HG02759 (cell line): Measurements from ENCODE around the gene HSD11B1L.
"Not testable (repeated sequence)": the region's sequence is repeated elsewhere in the genome, so short reads cannot be mapped to it uniquely, and the experiment has no call there.

Experiments
- ATAC-seq: cut with Tn5 transposase; IDR thresholded peaks from one replicate; pipeline ENCODE4 v1.9.1; 2021; ENCODE audit warnings: mild to moderate bottlenecking, moderate library complexity; ENCODE audit not compliant: unreplicated experiment

HSD11B1L gene

DNA sequence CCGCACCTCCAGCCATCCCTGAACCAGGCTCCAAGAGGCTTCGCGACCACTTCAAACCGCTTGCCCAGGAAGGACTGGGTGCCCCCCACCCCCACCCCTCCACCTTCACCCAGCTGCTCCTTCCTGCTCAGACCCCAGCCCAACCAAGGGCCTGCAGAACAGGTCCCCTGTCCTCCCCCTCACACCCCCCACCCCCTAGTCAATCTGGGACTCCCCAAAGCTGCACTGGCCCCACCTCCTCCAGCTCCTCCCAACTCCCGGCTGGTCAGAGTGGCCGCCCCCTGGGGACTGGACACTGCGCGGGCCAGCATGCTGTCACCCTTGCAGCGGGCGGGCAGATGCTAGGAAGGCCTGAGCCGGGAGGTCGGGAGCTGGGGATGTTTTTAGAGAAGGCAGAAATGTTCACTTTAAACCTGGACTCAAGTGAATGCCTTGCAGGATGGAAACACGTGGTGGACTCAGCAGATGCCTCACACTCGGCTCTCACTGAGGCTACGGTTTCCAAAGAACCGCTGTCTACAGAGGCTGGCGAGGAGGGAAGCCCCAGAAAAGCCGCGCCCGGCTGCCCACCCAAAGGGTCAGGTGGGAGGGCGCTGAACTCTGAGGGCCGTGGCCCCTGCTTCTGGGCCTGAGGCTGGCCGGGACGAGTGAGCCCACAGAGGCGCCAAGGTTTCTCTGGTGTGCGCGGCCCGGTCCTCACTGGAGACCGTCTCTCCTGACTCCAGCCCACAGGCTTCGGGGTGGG, 17.2 kb downstream of the HSD11B1L start:
- ATAC-seq, result no peak

DNA sequence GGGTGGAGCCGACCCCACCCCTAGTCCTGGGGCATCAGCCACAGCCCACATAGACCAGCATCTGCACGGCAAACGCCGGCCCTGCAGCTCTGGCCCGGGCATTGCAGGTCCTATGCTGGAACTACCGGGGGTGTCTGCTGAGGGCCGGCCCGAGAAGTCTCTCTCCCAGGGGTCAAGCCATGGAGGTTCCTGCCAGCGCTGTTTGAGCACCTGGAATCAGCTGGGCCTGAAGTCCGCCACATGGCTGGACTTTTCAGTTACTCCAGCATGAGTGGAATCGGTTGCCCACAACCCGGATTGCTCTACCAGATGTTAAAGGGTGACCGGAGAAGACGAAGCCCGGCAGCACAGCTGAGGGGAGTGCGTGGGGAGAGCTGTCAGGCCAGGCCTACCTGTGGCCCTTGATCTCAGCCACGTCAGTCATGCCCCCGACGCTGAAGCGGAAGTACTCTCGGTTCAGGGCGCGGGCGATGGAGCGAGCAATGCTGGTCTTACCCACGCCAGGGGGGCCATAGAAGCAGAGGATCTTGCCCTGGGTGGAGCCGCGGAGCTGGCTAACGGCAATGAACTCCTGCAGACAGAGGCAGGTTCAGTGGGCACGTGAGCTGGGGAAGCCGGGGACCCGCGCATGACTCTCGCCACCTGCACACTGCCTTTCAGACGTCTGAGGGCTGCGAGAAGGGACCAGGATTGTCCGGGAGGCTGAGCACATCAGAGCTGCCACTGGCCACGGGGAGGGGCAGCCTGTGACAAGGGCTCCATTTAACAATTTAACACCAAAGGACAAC, 18.0 kb downstream of the HSD11B1L start:
- no peak for ATAC-seq

- ATAC-seq, result no peak
Measured at GRCh38 chr19:5700455-5701092, 19.7 kb downstream of the HSD11B1L start.

- not testable (repeated sequence) for ATAC-seq
Measured at GRCh38 chr19:5702053-5702410, 21.2 kb downstream of the HSD11B1L start.

- no peak for ATAC-seq
Measured at GRCh38 chr19:5703819-5704818, 23.3 kb downstream of the HSD11B1L start.

DNA sequence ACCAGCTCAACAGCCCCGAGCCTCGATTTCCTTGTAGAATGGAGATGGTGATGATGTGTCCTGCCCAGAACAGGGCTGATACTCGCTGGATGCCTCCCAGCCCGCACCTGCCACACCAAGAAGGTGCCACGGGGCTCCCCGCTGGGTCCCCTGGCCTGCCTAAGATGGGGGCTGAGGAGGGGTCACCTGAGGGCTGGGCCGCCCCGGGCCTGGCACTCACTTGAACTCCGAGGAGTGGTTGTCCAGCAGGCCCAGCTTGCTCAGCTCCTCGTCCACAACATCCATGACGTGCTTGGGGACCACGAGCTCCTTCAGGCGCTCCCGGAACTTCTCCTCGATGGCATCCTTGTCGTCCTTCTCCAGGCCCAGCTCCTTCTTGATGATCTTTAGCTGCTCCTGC, 24.7 kb downstream of the HSD11B1L start:
- no peak for ATAC-seq

DNA sequence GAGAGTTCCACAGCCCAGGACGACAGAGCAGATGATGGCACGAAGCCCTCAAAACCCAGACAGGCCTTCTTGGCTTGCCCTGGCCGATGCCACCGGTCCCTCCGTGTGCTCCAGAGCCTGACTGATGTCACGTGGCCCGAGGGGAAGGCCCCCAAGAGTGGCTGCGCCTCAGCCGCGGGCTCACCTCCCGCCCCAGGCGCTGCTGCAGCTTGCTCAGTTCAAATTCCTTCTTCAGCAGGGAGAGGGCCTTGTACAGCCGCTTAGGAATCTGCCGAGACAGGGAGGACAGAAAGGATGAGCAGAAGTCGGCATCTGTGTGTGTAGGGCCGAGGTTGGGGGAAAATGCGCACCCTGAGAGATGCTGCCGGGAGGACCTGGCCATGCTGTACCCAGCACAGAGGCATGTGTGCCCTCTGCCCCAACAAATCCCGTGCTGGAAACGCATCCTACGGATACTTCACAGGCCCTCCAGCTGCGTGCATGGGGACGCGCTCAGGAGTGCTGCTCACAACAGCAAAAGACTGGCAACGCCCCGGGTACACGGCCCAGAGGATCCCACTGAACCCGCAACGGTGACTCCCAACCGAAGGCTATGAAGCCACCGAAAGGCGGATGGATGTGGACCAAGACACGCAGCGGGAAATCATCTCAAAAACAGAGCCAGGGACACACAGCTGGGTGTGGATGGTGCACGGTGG, 26.2 kb downstream of the HSD11B1L start:
- ATAC-seq, result no peak

GRCh38 chr19:5707576-5708575, 27.0 kb downstream of the HSD11B1L start:
- no peak for ATAC-seq

DNA sequence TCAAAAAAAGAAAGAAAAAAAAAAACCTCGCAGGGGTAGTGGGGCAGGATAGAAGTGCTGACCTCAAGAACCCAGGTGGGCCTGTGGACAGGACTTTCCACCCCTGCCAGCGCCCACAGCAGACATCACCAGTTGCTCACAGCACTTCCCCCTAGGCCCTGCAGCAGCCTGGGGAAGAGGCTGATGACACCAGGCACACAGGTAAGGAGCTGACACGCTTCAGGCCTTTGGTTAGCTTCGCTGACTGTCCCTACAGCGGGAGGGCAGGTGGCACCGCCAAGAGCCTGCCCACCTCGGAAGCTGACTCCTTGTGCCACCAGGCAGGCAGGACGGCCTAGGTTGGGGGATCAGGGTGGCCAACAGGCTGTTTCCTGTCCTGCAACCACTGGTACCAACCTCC, 30.2 kb downstream of the HSD11B1L start:
- no peak for ATAC-seq

DNA sequence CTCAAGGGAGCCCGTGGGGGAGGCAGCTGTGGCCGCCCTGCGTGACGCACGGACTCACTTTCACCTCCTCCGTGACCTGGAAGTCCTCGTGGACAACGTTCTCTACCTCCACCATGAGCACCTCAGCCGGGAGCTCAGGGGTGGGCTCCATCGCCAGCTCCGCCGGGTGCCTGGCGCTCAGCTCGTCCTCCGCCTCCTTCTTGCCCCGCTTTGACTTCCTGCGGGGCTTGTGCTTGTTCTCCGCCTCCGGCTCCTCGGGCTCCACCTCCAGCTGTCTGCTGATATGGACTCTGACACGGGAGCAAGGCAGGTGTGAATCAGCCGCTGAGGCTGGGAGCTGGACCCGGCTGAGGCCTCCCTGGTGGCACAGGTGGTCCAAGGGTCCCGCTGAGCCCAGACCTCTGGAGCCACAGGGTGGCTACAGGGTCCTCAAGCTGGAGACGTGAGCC, 30.9 kb downstream of the HSD11B1L start:
- no peak for ATAC-seq

DNA sequence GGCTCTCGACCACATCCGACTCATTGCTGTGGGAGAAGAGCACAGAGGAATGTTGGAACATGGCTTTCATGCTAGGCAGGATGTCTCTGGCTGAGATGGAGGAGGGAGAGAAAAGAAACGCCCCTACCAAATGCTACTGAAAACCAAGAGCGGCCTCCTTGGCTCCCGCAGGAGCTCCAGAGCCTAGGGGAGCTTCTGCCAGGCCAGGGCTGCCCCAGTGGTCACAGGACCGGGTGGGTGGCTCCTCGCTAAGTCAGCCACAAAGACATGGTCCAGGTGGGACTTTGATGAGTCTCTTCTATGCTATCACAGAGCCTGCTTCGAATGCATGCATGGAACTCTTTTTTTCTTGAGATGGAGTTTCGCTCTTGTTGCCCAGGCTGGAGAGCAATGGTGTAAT, 32.4 kb downstream of the HSD11B1L start:
- no peak for ATAC-seq

GRCh38 chr19:5714816-5715215, 34.0 kb downstream of the HSD11B1L start:
- no peak for ATAC-seq

DNA sequence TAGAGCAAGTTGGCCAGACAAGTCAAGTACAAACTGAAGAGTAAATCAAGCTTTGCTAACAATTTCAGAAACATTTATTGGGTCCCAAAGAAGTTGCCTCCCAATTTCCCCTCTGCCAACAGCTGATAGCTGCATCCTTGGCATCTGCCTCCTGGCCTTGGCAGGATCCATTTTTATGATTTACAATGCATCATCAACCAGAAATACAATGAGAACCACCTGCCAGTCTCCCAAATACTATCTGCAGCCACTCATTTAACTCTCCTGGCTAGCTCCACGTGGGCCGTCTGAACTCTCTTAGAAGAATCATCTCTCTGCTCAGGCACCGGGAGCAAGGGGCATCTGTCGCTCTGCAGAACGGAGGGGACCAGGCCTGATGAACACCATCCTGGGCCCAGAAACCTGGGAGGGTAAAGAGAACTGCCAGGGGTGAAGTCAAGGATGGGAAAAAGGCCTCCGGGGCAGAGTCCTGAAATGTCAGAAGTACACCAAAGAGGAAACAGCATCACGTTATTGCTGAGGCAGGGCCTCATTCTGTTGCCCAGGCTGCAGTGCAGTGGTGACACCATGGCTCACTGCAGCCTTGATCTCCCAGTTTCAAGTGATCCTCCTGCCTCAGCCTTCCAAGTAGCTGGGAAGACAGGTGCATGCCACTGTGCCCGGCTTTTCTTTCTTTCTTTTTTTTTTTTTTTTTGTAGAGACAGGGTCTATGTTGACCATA, 36.5 kb downstream of the HSD11B1L start:
- no peak for ATAC-seq

GRCh38 chr19:5718037-5718578, 37.3 kb downstream of the HSD11B1L start:
- ATAC-seq, result no peak

GRCh38 chr19:5718579-5719273, 37.9 kb downstream of the HSD11B1L start:
- ATAC-seq, result no peak

- no peak for ATAC-seq
Measured at GRCh38 chr19:5719274-5719960, 38.6 kb downstream of the HSD11B1L start.
